ENCODE data around the gene ZKSCAN3. TPM values are rescaled to one million over a fixed set of nuclear protein-coding genes. Genes with fewer than 3 reads are reported as not detected.

Gene ZKSCAN3
- total RNA-seq, 1 donor from 2014 or later = 12.6 TPM

DNA sequence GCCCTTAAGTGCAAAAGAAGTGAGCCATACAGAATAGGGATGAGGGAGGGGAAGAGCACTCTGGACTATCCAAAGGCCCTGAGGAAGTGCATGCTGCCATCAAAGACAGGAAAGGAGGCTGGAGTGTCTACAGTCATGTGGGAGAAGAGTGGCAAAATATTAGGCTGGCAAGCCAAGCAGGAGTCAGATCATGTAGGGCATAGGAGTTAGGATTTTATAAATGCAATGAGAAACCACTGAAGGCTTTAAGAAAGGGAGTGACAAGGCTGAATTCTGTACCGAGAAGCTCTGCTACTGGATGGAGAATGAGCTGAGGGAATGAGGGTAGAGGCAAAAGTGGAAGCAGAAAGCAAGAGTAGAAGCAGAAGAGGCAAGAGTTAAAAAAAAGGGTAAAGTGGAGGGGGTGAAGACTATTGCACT, 16.1 kb upstream of the ZKSCAN3 start:
- peak overlapping the region; percentile 24 for H3K4me3 Mint-ChIP-seq
- H3K27me3 Mint-ChIP-seq = no peaks in the 10 kb centered on the region
- no peak overlapping the region for H3K27ac Mint-ChIP-seq
- TF ChIP-seq, protein P1, sequence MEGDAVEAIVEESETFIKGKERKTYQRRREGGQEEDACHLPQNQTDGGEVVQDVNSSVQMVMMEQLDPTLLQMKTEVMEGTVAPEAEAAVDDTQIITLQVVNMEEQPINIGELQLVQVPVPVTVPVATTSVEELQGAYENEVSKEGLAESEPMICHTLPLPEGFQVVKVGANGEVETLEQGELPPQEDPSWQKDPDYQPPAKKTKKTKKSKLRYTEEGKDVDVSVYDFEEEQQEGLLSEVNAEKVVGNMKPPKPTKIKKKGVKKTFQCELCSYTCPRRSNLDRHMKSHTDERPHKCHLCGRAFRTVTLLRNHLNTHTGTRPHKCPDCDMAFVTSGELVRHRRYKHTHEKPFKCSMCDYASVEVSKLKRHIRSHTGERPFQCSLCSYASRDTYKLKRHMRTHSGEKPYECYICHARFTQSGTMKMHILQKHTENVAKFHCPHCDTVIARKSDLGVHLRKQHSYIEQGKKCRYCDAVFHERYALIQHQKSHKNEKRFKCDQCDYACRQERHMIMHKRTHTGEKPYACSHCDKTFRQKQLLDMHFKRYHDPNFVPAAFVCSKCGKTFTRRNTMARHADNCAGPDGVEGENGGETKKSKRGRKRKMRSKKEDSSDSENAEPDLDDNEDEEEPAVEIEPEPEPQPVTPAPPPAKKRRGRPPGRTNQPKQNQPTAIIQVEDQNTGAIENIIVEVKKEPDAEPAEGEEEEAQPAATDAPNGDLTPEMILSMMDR (conservative IDR thresholded peaks at IDR 0.05) = no peak
- no peaks in the 10 kb centered on the region for H3K9me3 Mint-ChIP-seq
- H3K4me1 Mint-ChIP-seq (ENCODE audit: unreplicated experiment) = peaks cover 5% of the 10 kb centered on the region
- H3K36me3 Mint-ChIP-seq = peaks cover 14% of the 10 kb centered on the region
- DNase-seq (ENCODE audit: extremely low spot score, unreplicated experiment) = no peak

DNA sequence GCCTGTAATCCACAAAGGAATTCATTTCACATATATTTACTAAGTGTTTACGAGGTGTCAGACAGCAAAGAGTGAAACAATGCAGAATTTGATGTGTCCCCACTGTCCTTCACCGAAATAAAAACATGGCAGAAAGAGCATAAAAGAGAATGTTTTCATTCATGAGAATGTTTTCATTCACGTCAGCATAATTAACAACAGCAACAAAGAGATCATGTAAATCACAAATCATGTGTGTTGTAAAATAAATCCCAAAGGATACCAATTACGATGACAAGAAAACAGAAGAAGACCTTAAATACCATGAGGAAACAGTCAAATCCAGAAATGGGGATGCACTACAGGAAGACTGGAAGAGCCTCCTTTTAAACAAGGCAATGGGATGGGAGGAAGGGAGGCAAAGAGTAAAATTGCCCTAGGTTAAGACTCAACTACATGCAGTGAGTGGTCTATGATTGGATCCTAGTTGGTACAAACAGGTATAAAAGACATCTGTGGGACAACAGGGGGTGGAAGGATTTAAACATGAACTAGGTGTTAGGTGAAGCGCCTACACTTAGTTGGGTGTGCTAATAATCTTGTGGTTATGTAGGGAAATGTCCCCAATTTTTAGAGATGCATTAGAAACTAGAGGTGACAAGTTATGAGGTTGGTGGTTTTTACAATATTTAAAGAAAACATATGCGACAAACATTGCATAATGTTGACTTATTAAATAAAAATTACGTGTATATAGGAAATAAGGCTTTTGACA, 15.3 kb upstream of the ZKSCAN3 start:
- Mint-ChIP-seq H3K9me3 (no peaks in the 10 kb centered on the region), H3K27ac (no peak overlapping the region), H3K36me3 (peaks cover 10% of the 10 kb centered on the region), H3K4me1 (ENCODE audit: unreplicated experiment) (peaks cover 5% of the 10 kb centered on the region), H3K4me3 (no peak overlapping the region), H3K27me3 (no peaks in the 10 kb centered on the region)
- TF ChIP-seq, protein P1 (conservative IDR thresholded peaks at IDR 0.05) = no peak
- DNase-seq (ENCODE audit: extremely low spot score, unreplicated experiment) = no peak

DNA sequence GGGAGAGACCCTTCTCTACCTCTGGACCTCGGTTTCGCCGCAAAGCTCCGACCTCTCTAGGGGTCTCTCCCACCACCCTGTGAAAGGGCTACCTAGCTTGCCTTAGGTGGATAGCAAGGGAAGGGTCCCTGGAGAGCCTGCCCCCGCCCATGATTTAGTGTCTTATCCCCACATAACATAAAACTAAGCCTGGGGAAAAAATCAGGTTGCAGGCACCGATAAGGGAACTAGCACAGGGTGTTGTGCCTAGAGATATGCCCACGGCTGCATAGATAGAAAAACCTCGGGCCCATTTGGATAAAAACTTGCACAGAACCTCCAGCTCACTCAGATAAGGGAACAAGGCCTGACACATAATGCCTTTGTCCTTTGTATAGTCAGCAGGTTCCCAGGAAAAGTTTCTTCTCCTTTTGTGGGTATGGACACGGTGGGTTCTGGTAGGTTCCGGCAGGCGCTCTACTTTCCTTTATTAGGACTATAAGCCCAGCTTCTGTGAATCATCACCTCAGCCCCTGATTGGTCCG, 14.6 kb upstream of the ZKSCAN3 start:
- H3K27ac Mint-ChIP-seq = no peak overlapping the region
- H3K4me1 Mint-ChIP-seq (ENCODE audit: unreplicated experiment) = peaks cover 5% of the 10 kb centered on the region
- H3K27me3 Mint-ChIP-seq = no peaks in the 10 kb centered on the region
- H3K4me3 Mint-ChIP-seq = no peak overlapping the region
- H3K36me3 Mint-ChIP-seq = peaks cover 10% of the 10 kb centered on the region
- TF ChIP-seq, protein P1 (conservative IDR thresholded peaks at IDR 0.05) = no peak
- DNase-seq (ENCODE audit: extremely low spot score, unreplicated experiment) = no peak
- H3K9me3 Mint-ChIP-seq = no peaks in the 10 kb centered on the region

DNA sequence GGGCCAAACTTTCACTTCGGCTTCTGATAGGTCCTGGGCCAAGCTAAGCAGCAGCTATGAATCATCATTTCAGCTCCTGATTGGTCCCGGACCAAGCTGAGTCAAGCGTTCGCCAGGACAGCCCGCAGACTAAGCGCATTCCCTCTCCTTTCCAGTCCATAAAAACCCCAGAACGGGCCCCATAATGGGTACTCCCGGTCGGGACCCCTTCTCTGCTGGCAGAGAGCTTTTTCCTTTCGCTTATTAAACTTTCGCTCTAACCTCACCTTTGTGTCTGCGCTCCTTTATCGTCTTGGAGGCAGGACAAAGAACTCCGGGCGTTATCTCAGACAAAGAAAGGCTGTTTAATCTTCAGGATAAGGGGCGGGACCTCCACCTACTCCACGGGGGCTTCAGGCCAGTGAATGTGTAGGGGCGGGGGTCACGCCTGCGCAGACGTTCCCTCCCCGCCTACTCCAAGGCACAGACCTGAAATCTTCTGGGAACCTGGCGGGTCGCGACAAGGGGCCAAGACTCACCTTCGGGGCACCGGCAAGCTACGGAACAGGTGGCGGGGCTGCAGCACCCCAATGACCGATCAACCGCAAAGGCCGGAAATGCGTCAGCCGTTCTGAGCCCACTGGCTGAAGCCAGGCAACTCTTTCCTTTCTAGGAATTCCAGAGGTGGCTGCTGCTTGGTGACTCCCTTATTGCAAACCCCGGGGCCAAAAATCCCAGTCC, 14.0 kb upstream of the ZKSCAN3 start, which contains the start of gene ZSCAN31:
Gene ZSCAN31 (minus strand): TSS at position 585 of the 720 bp plus-strand sequence. CDS start 6,465 bp downstream, outside the sequence.
- TF ChIP-seq, protein P1 (conservative IDR thresholded peaks at IDR 0.05) = no peak
- Mint-ChIP-seq H3K27ac (no peak within 1 kb of the TSS), H3K27me3 (no peaks in the 10 kb centered on the region), H3K9me3 (no peaks in the 10 kb centered on the region), H3K4me3 (no peak within 1 kb of the TSS), H3K4me1 (ENCODE audit: unreplicated experiment) (peaks cover 5% of the 10 kb centered on the region), H3K36me3 (peaks cover 8% of the 10 kb centered on the region)
- DNase-seq (ENCODE audit: extremely low spot score, unreplicated experiment) = peak; percentile 88

DNA sequence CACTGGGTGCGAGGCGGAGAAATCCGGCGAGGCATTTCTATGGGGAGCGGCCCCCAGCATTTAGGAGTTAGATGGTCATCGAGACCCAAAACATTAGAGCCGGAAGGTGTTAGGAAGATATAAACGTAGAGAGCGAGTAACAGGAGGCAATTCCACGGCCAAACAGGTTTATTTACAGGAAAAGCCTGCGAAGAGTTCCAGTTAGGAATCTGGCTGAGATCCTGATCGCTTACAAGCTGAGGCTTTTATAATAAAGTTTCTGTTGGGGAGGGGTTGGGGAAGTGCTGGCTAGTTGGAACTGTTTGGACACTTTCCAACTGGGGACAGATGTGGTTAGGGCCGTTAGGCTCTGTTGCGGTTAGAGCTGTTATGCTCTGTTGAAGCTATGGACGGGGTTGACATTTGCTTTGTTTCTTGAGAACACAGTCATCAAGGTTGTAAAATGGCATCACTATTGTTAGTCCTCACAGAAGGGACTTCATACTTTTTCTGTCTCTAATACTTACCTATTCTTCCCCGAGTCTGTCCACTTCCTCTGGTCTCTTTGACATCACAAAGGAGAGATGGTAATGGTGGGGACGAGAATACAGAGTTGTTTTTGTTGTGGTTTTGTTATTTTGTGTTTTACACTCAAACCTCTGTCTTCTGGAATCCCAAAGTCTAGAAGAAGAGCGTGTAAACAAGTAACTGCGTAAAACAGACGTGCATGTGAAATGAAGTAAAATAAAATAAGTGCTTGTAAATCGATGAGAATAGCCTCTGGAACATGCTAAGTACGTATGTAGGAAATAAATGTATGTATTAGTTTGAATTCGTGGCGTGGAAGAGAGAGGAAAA, 13.2 kb upstream of the ZKSCAN3 start:
- peaks cover 5% of the 10 kb centered on the region for H3K4me1 Mint-ChIP-seq (ENCODE audit: unreplicated experiment)
- no peak overlapping the region for H3K4me3 Mint-ChIP-seq
- DNase-seq (ENCODE audit: extremely low spot score, unreplicated experiment) = no peak
- H3K27me3 Mint-ChIP-seq = no peaks in the 10 kb centered on the region
- H3K36me3 Mint-ChIP-seq = peaks cover 5% of the 10 kb centered on the region
- no peak overlapping the region for H3K27ac Mint-ChIP-seq
- H3K9me3 Mint-ChIP-seq = no peaks in the 10 kb centered on the region
- TF ChIP-seq, protein P1 (conservative IDR thresholded peaks at IDR 0.05) = no peak

Data from type B pancreatic cell (in vitro differentiated cells).